ENCODE measurements around the gene CYP27A1. TPM values are rescaled to one million over a fixed set of nuclear protein-coding genes. Genes with fewer than 3 reads are reported as not detected.
"Not testable (repeated sequence)": the region's sequence is repeated elsewhere in the genome, so short reads cannot be mapped to it uniquely, and the experiment has no call there.

The CYP27A1 gene
- total RNA-seq, 1 experiment from 2014 or later, result 0.80 TPM

- no peak for DNase-seq (ENCODE audit: low read depth)
These were observed 49.5 kb downstream of the CYP27A1 start, which contains the start of gene PRKAG3 for GRCh38 chr2:218831378-218831990. Gene PRKAG3 (minus strand): TSS chr2:218831803.

GRCh38 chr2:218832081-218832480, 50.1 kb downstream of the CYP27A1 start:
- no peak for DNase-seq (ENCODE audit: low read depth)

- peak; percentile 52 for DNase-seq (ENCODE audit: low read depth)
These were observed 50.6 kb downstream of the CYP27A1 start for GRCh38 chr2:218832520-218832919.

- DNase-seq (ENCODE audit: low read depth), result no peak
These were observed 51.2 kb downstream of the CYP27A1 start for GRCh38 chr2:218833023-218833609.

- DNase-seq (ENCODE audit: low read depth), result no peak
These were observed 52.7 kb downstream of the CYP27A1 start for GRCh38 chr2:218834685-218835084.

GRCh38 chr2:218837495-218837894, 55.5 kb downstream of the CYP27A1 start:
- no peak for DNase-seq (ENCODE audit: low read depth)

GRCh38 chr2:218839430-218839829, 57.5 kb downstream of the CYP27A1 start:
- no peak for DNase-seq (ENCODE audit: low read depth)

GRCh38 chr2:218839888-218840287, 57.9 kb downstream of the CYP27A1 start:
- DNase-seq (ENCODE audit: low read depth), result no peak

- not testable (repeated sequence) for DNase-seq (ENCODE audit: low read depth)
These were observed 62.4 kb downstream of the CYP27A1 start for GRCh38 chr2:218844334-218844733.

- DNase-seq (ENCODE audit: low read depth), result not testable (repeated sequence)
These were observed 65.0 kb downstream of the CYP27A1 start for GRCh38 chr2:218846963-218847362.

GRCh38 chr2:218849721-218850120, 67.8 kb downstream of the CYP27A1 start:
- DNase-seq (ENCODE audit: low read depth), result peak; percentile 74

- DNase-seq (ENCODE audit: low read depth), result no peak
These were observed 68.8 kb downstream of the CYP27A1 start for GRCh38 chr2:218850796-218851195.

- DNase-seq (ENCODE audit: low read depth), result no peak
These were observed 69.3 kb downstream of the CYP27A1 start for GRCh38 chr2:218851286-218851685.

GRCh38 chr2:218852911-218853667, 71.1 kb downstream of the CYP27A1 start:
- DNase-seq (ENCODE audit: low read depth), result peak; percentile 73

GRCh38 chr2:218853766-218854165, 71.8 kb downstream of the CYP27A1 start:
- DNase-seq (ENCODE audit: low read depth), result peak; percentile 87

- no peak for DNase-seq (ENCODE audit: low read depth)
These were observed 72.9 kb downstream of the CYP27A1 start for GRCh38 chr2:218854860-218855259.

- no peak for DNase-seq (ENCODE audit: low read depth)
These were observed 73.6 kb downstream of the CYP27A1 start for GRCh38 chr2:218855305-218856166.

GRCh38 chr2:218856167-218856895, 74.4 kb downstream of the CYP27A1 start:
- no peak for DNase-seq (ENCODE audit: low read depth)

GRCh38 chr2:218856896-218857243, 74.9 kb downstream of the CYP27A1 start:
- no peak for DNase-seq (ENCODE audit: low read depth)

- DNase-seq (ENCODE audit: low read depth), result peak; percentile 57
These were observed 75.6 kb downstream of the CYP27A1 start for GRCh38 chr2:218857371-218858137.

- DNase-seq (ENCODE audit: low read depth), result no peak
These were observed 76.1 kb downstream of the CYP27A1 start for GRCh38 chr2:218858138-218858445.
